Adrenal gland (tissue), 5 donors: Measurements from ENCODE around the gene PLPP2.

Experiments
- CTCF ChIP-seq, 6 experiments: fragments of 450-650 bp in 4 of 6; fragments of 200-600 bp in 2 of 6; sonication (generic) in 1 of 6; IDR thresholded peaks; 1 replicate in 5 of 6; 2 replicates in 1 of 6; pipeline versions ENCODE4 v1.5.1 to v1.8.0; 2016 to 2021; ENCODE audit warnings: antibody characterized with exemption in 6 of 6, mild to moderate bottlenecking in 2 of 6, moderate library complexity in 1 of 6
- POLR2A ChIP-seq, 2 donors: fragments of 450-650 bp; IDR thresholded peaks; one replicate each; pipeline ENCODE4 v1.6.1; 2017; ENCODE audit warnings: antibody characterized with exemption in 2 of 2, mild to moderate bottlenecking in 2 of 2, moderate library complexity in 1 of 2
- donor health status: DM: no; HTN: no; CAD: no.

- no peak for TF ChIP-seq POLR2A (IDR thresholded peaks at IDR 0.05)
- TF ChIP-seq CTCF (IDR thresholded peaks at IDR 0.05) = no peak
These were observed 36.9 kb upstream of the PLPP2 start for GRCh38 chr19:328025-328505.
